A549 (cell line): Measurements from ENCODE around the gene FBXL13. TPM values are rescaled to one million over a fixed set of nuclear protein-coding genes. Genes with fewer than 3 reads are reported as not detected.

Experiments
- ATAC-seq, 2 experiments: fragments of 200-7000 bp in 1 of 2; fragments of >200 bp in 1 of 2; cut with Nextera tagmentation in 1 of 2; cut with Tn5 transposase in 1 of 2; 3 replicates each; pipeline versions ENCODE4 v1.8.0 to v1.9.1; 2018 to 2020; ENCODE audit warnings: mild to moderate bottlenecking in 1 of 2, moderate library complexity in 1 of 2
- CTCF ChIA-PET: fragments of 300-600 bp; sonication (Branson Sonifier 250); formaldehyde crosslinking; extraction: SDS; loops from one replicate; lab custom pipeline; 2021; ENCODE audit warnings: antibody characterized with exemption, inconsistent platforms; lab: Yijun Ruan, JAX
- POLR2A ChIA-PET: fragments of 350-600 bp; formaldehyde crosslinking; extraction: SDS; loops from one replicate; lab custom pipeline; 2021; ENCODE audit warnings: antibody characterized with exemption, inconsistent platforms; lab: Yijun Ruan, JAX
- DNase-seq, 2 experiments: peaks; one replicate each; pipeline versions ENCODE4 v3.0.0 to v3.0.0-alpha.2; 2011 to 2016; ENCODE audit warnings: low read depth in 1 of 2, low spot score in 1 of 2
- FAIRE-seq: peaks from 2 replicates; lab custom pipeline; 2011; peaks lifted over from hg19 to GRCh38; lab: Jason Lieb, UNC
- H3K27ac ChIP-seq, 2 experiments: fragments of >200 bp; sonication (Bioruptor Twin); formaldehyde crosslinking; 3 replicates each; pipeline ENCODE4 v1.5.1; 2016 to 2017
- H3K4me1 ChIP-seq: fragments of >200 bp; sonication (Bioruptor Twin); formaldehyde crosslinking; 3 replicates; pipeline ENCODE4 v1.6.1; 2016
- H3K4me2 ChIP-seq: fragments of >200 bp; sonication (Bioruptor Twin); formaldehyde crosslinking; 3 replicates; pipeline ENCODE4 v1.6.1; 2016
- H3K4me3 ChIP-seq: fragments of >200 bp; sonication (Bioruptor Twin); formaldehyde crosslinking; 3 replicates; pipeline ENCODE4 v1.5.1; 2016
- H3K9me3 ChIP-seq: fragments of >200 bp; sonication (Bioruptor Twin); formaldehyde crosslinking; 3 replicates; pipeline ENCODE4 v1.6.1; 2016
- ATOH8 ChIP-seq: fragments of 250-450 bp; sonication (Bioruptor Pico); IDR thresholded peaks from 2 replicates; pipeline ENCODE4 v1.5.0; 2020; ENCODE audit warnings: low read depth, mild to moderate bottlenecking, moderate library complexity
- CEBPB ChIP-seq, 2 experiments: fragments of >200 bp in 1 of 2; sonication (Bioruptor Twin) in 1 of 2; formaldehyde crosslinking in 1 of 2; IDR thresholded peaks; 2 replicates each; pipeline ENCODE4 v1.6.1; 2012 to 2016
- CHD2 ChIP-seq: fragments of 150-350 bp; IDR thresholded peaks from 2 replicates; pipeline ENCODE4 v1.6.1; 2014; ENCODE audit warnings: low read length; ENCODE audit not compliant: partially characterized antibody
- ELK1 ChIP-seq: fragments of 150-350 bp; IDR thresholded peaks from 2 replicates; pipeline ENCODE4 v1.6.1; 2014; ENCODE audit warnings: low read depth, mild to moderate bottlenecking, low read length
- EP300 ChIP-seq, 2 experiments: fragments of >200 bp; sonication (Bioruptor Twin); formaldehyde crosslinking; IDR thresholded peaks; 2 replicates in 1 of 2; 3 replicates in 1 of 2; pipeline ENCODE4 v1.6.1; 2016 to 2017
- FOSB ChIP-seq: fragments of 250-450 bp; sonication (Bioruptor Pico); IDR thresholded peaks from 2 replicates; pipeline ENCODE4 v1.5.0; 2020; ENCODE audit warnings: mild to moderate bottlenecking, moderate library complexity
- FOSL2 ChIP-seq, 2 experiments: fragments of 450-650 bp in 1 of 2; fragments of >200 bp in 1 of 2; sonication (Bioruptor Twin) in 1 of 2; formaldehyde crosslinking; IDR thresholded peaks; 2 replicates each; pipeline versions ENCODE4 v1.5.0 to v1.6.1; 2016 to 2020; ENCODE audit warnings: mild to moderate bottlenecking in 1 of 2, moderate library complexity in 1 of 2
- FOXS1 ChIP-seq: fragments of 250-450 bp; sonication (Bioruptor Pico); IDR thresholded peaks from 2 replicates; pipeline ENCODE4 v1.5.0; 2020; ENCODE audit warnings: mild to moderate bottlenecking, moderate library complexity
- HES2 ChIP-seq: fragments of >200 bp; sonication (Bioruptor Twin); formaldehyde crosslinking; IDR thresholded peaks from 2 replicates; pipeline ENCODE4 v1.6.1; 2016
- HOXA7 ChIP-seq: fragments of 250-450 bp; sonication (Bioruptor Pico); IDR thresholded peaks from 2 replicates; pipeline ENCODE4 v1.5.0; 2020; ENCODE audit warnings: mild to moderate bottlenecking, moderate library complexity
- HOXB13 ChIP-seq: fragments of 250-450 bp; sonication (Bioruptor Pico); IDR thresholded peaks from 2 replicates; pipeline ENCODE4 v1.5.0; 2020; ENCODE audit warnings: low read depth, mild to moderate bottlenecking, moderate library complexity
- KDM5A ChIP-seq: fragments of 200-600 bp; sonication (generic); IDR thresholded peaks from 2 replicates; pipeline ENCODE4 v1.6.1; 2016; ENCODE audit warnings: antibody characterized with exemption, mild to moderate bottlenecking
- MAZ ChIP-seq: fragments of 150-350 bp; IDR thresholded peaks from 2 replicates; pipeline ENCODE4 v1.6.1; 2014; ENCODE audit warnings: antibody characterized with exemption, low read depth, low read length, borderline replicate concordance
- NFE2L2 ChIP-seq: fragments of 150-350 bp; conservative IDR thresholded peaks from 2 replicates; pipeline ENCODE4 v1.6.1; 2014; ENCODE audit warnings: low read length
- NPAS2 ChIP-seq: fragments of 250-450 bp; sonication (Bioruptor Pico); IDR thresholded peaks from 2 replicates; pipeline ENCODE4 v1.8.0; 2022; ENCODE audit warnings: mild to moderate bottlenecking, moderate library complexity, borderline replicate concordance
- PHF8 ChIP-seq: fragments of 200-600 bp; sonication (generic); IDR thresholded peaks from 2 replicates; pipeline ENCODE4 v1.6.1; 2016; ENCODE audit warnings: low read depth, mild to moderate bottlenecking, antibody characterized with exemption, moderate library complexity, borderline replicate concordance
- RCOR1 ChIP-seq: fragments of 150-350 bp; IDR thresholded peaks from 2 replicates; pipeline ENCODE4 v1.6.1; 2014; ENCODE audit warnings: antibody characterized with exemption, low read length, low read depth
- REST ChIP-seq: fragments of 200-600 bp; sonication (generic); IDR thresholded peaks from 2 replicates; pipeline ENCODE4 v1.6.1; 2016; ENCODE audit warnings: antibody characterized with exemption, mild to moderate bottlenecking, moderate library complexity
- RFX5 ChIP-seq: fragments of 450-650 bp; IDR thresholded peaks from 2 replicates; pipeline ENCODE4 v1.7.1; 2014; ENCODE audit warnings: antibody characterized with exemption, mild to moderate bottlenecking, moderate library complexity
- RNF2 ChIP-seq: fragments of 200-600 bp; sonication (generic); IDR thresholded peaks from 2 replicates; pipeline ENCODE4 v1.6.1; 2016; ENCODE audit warnings: low read depth, mild to moderate bottlenecking, antibody characterized with exemption, moderate library complexity, borderline replicate concordance
- SREBF2 ChIP-seq: fragments of 450-650 bp; IDR thresholded peaks from 2 replicates; pipeline ENCODE4 v1.6.1; 2014; ENCODE audit warnings: mild to moderate bottlenecking, moderate library complexity
- ZNF302 ChIP-seq: fragments of 250-450 bp; sonication (Bioruptor Pico); IDR thresholded peaks from 2 replicates; pipeline ENCODE4 v1.9.0; 2021; ENCODE audit warnings: inconsistent platforms, mild to moderate bottlenecking, moderate library complexity
- ZSCAN20 ChIP-seq: fragments of 250-450 bp; sonication (Bioruptor Pico); IDR thresholded peaks from 2 replicates; pipeline ENCODE4 v1.8.0; 2022; ENCODE audit warnings: mild to moderate bottlenecking, moderate library complexity
- WGBS: methylation state at CpG from one replicate; pipeline ENCODE4 v1.1.6; 2017; ENCODE audit errors: missing lambda C conversion rate; 5-methylcytosine and 5-hydroxymethylcytosine counted together
- polyA plus RNA-seq, 4 experiments: library from polyadenylated mRNA; depleted of rRNA in 3 of 4; stranded (reverse); fragments of >200 nt; fragmentation: RNase III in 1 of 4; extraction: RNeasy Plus Mini Kit Qiagen cat#74134 plus additional on column Dnase treatment in 1 of 4; gene quantifications; 2 replicates in 3 of 4; 3 replicates in 1 of 4; pipeline ENCODE4 v1.2.3, GENCODE V29; 2011 to 2017

Gene FBXL13
- polyA plus RNA-seq, 2 of the 4 experiments (the other 2 are of a cell fraction): 0.45 to 0.70 TPM

- ChIA-PET CTCF (interaction anchor here (1.4 kb wide), 1 partner anchor 167 kb away, joined by 3 read pairs; no protein-coding TSS in a partner anchor), POLR2A (no interaction called here)
- peaks cover 26% of the 10 kb centered on the region for H3K4me1 ChIP-seq
- DNase-seq (no peak), FAIRE-seq (no peak), ATAC-seq (no peak)
- no peak overlapping the region for H3K4me3 ChIP-seq
- TF ChIP-seq HOXA7: no peak
- no peak for TF ChIP-seq SREBF2
- no peak for TF ChIP-seq EP300 (IDR thresholded peaks at IDR 0.05)
- no peak for TF ChIP-seq MAZ
- no peak for TF ChIP-seq RCOR1
- TF ChIP-seq CEBPB (IDR thresholded peaks at IDR 0.05): no peak
- TF ChIP-seq HES2: no peak
- no peak for TF ChIP-seq ZNF302
- no peak for TF ChIP-seq ELK1
- TF ChIP-seq FOXS1: no peak
- no peak for TF ChIP-seq ZSCAN20 (CRISPR knock-in tag)
- no peaks in the 10 kb centered on the region for H3K9me3 ChIP-seq
- 95% methylated on average over 2 of the region's 2 CpGs for WGBS
- H3K4me2 ChIP-seq: no peak overlapping the region
- H3K27ac ChIP-seq: no peak overlapping the region; a peak in 1 of 6 replicates
Observed at GRCh38 chr7:102988088-102988487, 86.5 kb downstream of the FBXL13 start.

GRCh38 chr7:102985176-102985783, 89.3 kb downstream of the FBXL13 start:
- POLR2A ChIA-PET: no interaction called here

More at GRCh38 chr7:102985176-102985783, 89.3 kb downstream of the FBXL13 start:
- H3K27ac ChIP-seq: no peak overlapping the region
- FAIRE-seq (no peak), ATAC-seq (no peak), DNase-seq (no peak)
- no peak overlapping the region for H3K4me2 ChIP-seq
- no peaks in the 10 kb centered on the region for H3K9me3 ChIP-seq
- CTCF ChIA-PET: interaction anchor here (0.6 kb wide), 1 partner anchor 77 kb away, joined by 3 read pairs; no protein-coding TSS in a partner anchor
- no peaks in the 10 kb centered on the region; the same call in 2 of the 3 replicates for H3K4me1 ChIP-seq
- no peak overlapping the region for H3K4me3 ChIP-seq
- TF ChIP-seq FOSL2 (IDR thresholded peaks at IDR 0.05): no peak
- no peak for TF ChIP-seq FOSL2 (CRISPR knock-in tag; IDR thresholded peaks at IDR 0.05)
- TF ChIP-seq KDM5A: no peak
- no peak for TF ChIP-seq NFE2L2
- no peak for TF ChIP-seq NPAS2 (CRISPR knock-in tag)
- no peak for TF ChIP-seq FOSB (CRISPR knock-in tag)
- TF ChIP-seq ATOH8 (CRISPR knock-in tag): no peak
- no peak for TF ChIP-seq HES2
- TF ChIP-seq REST: no peak
- TF ChIP-seq CHD2: no peak
- no peak for TF ChIP-seq RFX5
- TF ChIP-seq PHF8: no peak
- TF ChIP-seq HOXB13 (CRISPR knock-in tag): no peak
- TF ChIP-seq RNF2: no peak
- TF ChIP-seq, all 56 proteins: peak for 0
